ENCODE data around the gene ASIC4.

Gene ASIC4

GRCh38 chr2:219472629-219473187 lies 41.6 kb upstream of the ASIC4 start:
- TF ChIP-seq YY1 (IDR thresholded peaks at IDR 0.05; ENCODE audit: low read depth) (no peak), TAF1 (IDR thresholded peaks at IDR 0.05; ENCODE audit: low read depth) (no peak), ZBTB7A (IDR thresholded peaks at IDR 0.05; ENCODE audit: low read depth) (no peak), EGR1 (IDR thresholded peaks at IDR 0.05) (no peak), REST (IDR thresholded peaks at IDR 0.05; ENCODE audit: low read depth) (no peak)

- no peak for TF ChIP-seq NFIC (IDR thresholded peaks at IDR 0.05)
- TF ChIP-seq TAF1 (IDR thresholded peaks at IDR 0.05; ENCODE audit: low read depth), result no peak
- TF ChIP-seq MAX (IDR thresholded peaks at IDR 0.05), result no peak
- no peak for TF ChIP-seq USF1 (IDR thresholded peaks at IDR 0.05)
- no peak for TF ChIP-seq RAD21 (IDR thresholded peaks at IDR 0.05; ENCODE audit: low read depth)
- no peak for TF ChIP-seq ZBTB7A (IDR thresholded peaks at IDR 0.05; ENCODE audit: low read depth)
- TF ChIP-seq TEAD4 (IDR thresholded peaks at IDR 0.05), result no peak
- no peak for TF ChIP-seq REST (IDR thresholded peaks at IDR 0.05; ENCODE audit: low read depth)
- TF ChIP-seq FOXM1 (IDR thresholded peaks at IDR 0.05; ENCODE audit: borderline replicate concordance, low read depth), result no peak
- no peak for TF ChIP-seq EGR1 (IDR thresholded peaks at IDR 0.05)
- TF ChIP-seq YY1 (IDR thresholded peaks at IDR 0.05; ENCODE audit: low read depth), result no peak
- TF ChIP-seq EP300 (IDR thresholded peaks at IDR 0.05; ENCODE audit: borderline replicate concordance), result no peak
- no peak for TF ChIP-seq CEBPB (IDR thresholded peaks at IDR 0.05)
- TF ChIP-seq CREB1 (IDR thresholded peaks at IDR 0.05; ENCODE audit: low read depth), result no peak
- no peak for TF ChIP-seq TCF12 (IDR thresholded peaks at IDR 0.05; ENCODE audit: low read depth)
Measured at GRCh38 chr2:219473511-219473910, 40.8 kb upstream of the ASIC4 start.

GRCh38 chr2:219474285-219475060 lies 39.8 kb upstream of the ASIC4 start:
- no peak for TF ChIP-seq CEBPB (IDR thresholded peaks at IDR 0.05)
- TF ChIP-seq ZBTB7A (IDR thresholded peaks at IDR 0.05; ENCODE audit: low read depth), result no peak
- no peak for TF ChIP-seq FOXM1 (IDR thresholded peaks at IDR 0.05; ENCODE audit: borderline replicate concordance, low read depth)
- no peak for TF ChIP-seq TAF1 (IDR thresholded peaks at IDR 0.05; ENCODE audit: low read depth)
- TF ChIP-seq NFIC (IDR thresholded peaks at IDR 0.05), result no peak
- TF ChIP-seq RAD21 (IDR thresholded peaks at IDR 0.05; ENCODE audit: low read depth), result no peak
- TF ChIP-seq YY1 (IDR thresholded peaks at IDR 0.05; ENCODE audit: low read depth), result no peak
- TF ChIP-seq EGR1 (IDR thresholded peaks at IDR 0.05), result no peak
- TF ChIP-seq TEAD4 (IDR thresholded peaks at IDR 0.05), result no peak
- no peak for TF ChIP-seq TCF12 (IDR thresholded peaks at IDR 0.05; ENCODE audit: low read depth)
- TF ChIP-seq MAX (IDR thresholded peaks at IDR 0.05), result no peak

- TF ChIP-seq EP300 (IDR thresholded peaks at IDR 0.05; ENCODE audit: borderline replicate concordance) (no peak), TCF12 (IDR thresholded peaks at IDR 0.05; ENCODE audit: low read depth) (no peak), EGR1 (IDR thresholded peaks at IDR 0.05) (no peak), YY1 (IDR thresholded peaks at IDR 0.05; ENCODE audit: low read depth) (no peak), CEBPB (IDR thresholded peaks at IDR 0.05) (no peak), ZBTB7A (IDR thresholded peaks at IDR 0.05; ENCODE audit: low read depth) (no peak), TEAD4 (IDR thresholded peaks at IDR 0.05) (no peak), USF1 (IDR thresholded peaks at IDR 0.05) (no peak), FOXM1 (IDR thresholded peaks at IDR 0.05; ENCODE audit: borderline replicate concordance, low read depth) (no peak), RAD21 (IDR thresholded peaks at IDR 0.05; ENCODE audit: low read depth) (no peak), CREB1 (IDR thresholded peaks at IDR 0.05; ENCODE audit: low read depth) (no peak), TAF1 (IDR thresholded peaks at IDR 0.05; ENCODE audit: low read depth) (no peak), REST (IDR thresholded peaks at IDR 0.05; ENCODE audit: low read depth) (no peak), MAX (IDR thresholded peaks at IDR 0.05) (no peak), NFIC (IDR thresholded peaks at IDR 0.05) (no peak)
Measured at GRCh38 chr2:219475278-219475677, 39.0 kb upstream of the ASIC4 start.
